ENCODE data around the gene RANGRF.

RANGRF gene

DNA sequence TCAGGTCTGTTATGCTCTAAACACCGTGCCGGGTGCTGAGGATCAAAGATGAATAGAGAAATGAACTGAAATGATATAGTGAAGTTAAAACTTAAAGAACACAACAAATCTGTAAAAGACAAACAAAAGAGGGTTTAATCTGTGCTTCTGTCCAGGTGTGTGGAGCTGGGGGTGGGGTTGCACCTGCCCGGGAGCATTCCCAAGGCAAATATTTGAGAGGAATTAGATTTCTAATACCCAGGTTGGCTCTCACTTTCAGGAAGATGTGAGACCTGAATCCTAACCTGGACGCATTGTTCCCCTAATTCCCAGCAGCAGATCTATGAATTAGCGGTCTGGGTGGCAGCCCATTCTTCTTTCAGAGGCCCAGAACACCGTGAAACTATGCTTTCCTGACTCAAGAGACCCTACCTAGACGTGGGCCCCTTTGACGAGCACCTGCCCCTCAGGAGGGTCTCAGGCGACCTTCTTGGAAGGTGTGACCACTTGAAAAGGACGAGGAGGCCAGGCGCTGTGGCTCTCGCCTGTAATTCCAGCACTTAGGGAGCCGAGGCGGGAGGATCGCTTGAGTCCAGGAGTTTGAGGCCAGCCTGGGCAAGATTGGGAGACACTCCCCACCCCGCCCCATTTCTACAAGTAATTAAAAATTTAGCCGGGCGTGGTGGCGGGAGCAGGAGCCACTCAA is 677 bp upstream of the RANGRF start:
- Histone ChIP-seq H3K27me3 (ENCODE audit: control insufficient read depth, insufficient read depth, low read length) (no peaks in the 10 kb centered on the region), H3K4me1 (peaks cover 4% of the 10 kb centered on the region), H3K4me3 (ENCODE audit: low read depth, low read length) (peak overlapping the region; percentile 99), H3K27ac (peak overlapping the region; percentile 72), H3K9me3 (ENCODE audit: control insufficient read depth, low read length) (no peaks in the 10 kb centered on the region), H3K4me2 (ENCODE audit: low read length) (peak overlapping the region; percentile 100), H2AFZ (peak overlapping the region; percentile 88), H3K79me2 (no peaks in the 10 kb centered on the region), H3K36me3 (ENCODE audit: control insufficient read depth, insufficient read depth, low read length) (no peaks in the 10 kb centered on the region), H3K9ac (no peak overlapping the region)
- TF ChIP-seq, protein P1, sequence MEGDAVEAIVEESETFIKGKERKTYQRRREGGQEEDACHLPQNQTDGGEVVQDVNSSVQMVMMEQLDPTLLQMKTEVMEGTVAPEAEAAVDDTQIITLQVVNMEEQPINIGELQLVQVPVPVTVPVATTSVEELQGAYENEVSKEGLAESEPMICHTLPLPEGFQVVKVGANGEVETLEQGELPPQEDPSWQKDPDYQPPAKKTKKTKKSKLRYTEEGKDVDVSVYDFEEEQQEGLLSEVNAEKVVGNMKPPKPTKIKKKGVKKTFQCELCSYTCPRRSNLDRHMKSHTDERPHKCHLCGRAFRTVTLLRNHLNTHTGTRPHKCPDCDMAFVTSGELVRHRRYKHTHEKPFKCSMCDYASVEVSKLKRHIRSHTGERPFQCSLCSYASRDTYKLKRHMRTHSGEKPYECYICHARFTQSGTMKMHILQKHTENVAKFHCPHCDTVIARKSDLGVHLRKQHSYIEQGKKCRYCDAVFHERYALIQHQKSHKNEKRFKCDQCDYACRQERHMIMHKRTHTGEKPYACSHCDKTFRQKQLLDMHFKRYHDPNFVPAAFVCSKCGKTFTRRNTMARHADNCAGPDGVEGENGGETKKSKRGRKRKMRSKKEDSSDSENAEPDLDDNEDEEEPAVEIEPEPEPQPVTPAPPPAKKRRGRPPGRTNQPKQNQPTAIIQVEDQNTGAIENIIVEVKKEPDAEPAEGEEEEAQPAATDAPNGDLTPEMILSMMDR (IDR thresholded peaks at IDR 0.05), result no peak

DNA sequence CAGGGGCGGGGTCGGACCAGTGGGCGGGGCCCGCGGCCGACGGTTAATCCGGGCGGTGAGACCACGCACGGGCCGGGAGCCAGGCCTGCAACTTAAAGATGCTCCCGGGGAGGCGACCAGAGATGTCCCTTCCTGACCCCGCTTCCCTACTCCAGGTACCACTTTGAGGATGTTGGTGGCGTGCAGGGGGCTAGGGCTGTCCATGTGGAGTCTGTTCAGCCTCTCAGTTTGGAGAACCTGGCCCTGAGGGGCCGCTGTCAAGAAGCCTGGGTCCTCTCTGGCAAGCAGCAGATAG is 580 bp downstream of the RANGRF start:
- peak overlapping the region; percentile 72 for H3K27ac ChIP-seq
- H3K9me3 ChIP-seq (ENCODE audit: control insufficient read depth, low read length), result no peaks in the 10 kb centered on the region
- no peaks in the 10 kb centered on the region for H3K27me3 ChIP-seq (ENCODE audit: control insufficient read depth, insufficient read depth, low read length)
- TF ChIP-seq, protein P1 (IDR thresholded peaks at IDR 0.05), result no peak
- H3K36me3 ChIP-seq (ENCODE audit: control insufficient read depth, insufficient read depth, low read length), result no peaks in the 10 kb centered on the region
- peak overlapping the region; percentile 99 for H3K4me3 ChIP-seq (ENCODE audit: low read depth, low read length)
- H3K79me2 ChIP-seq, result no peaks in the 10 kb centered on the region
- H3K4me2 ChIP-seq (ENCODE audit: low read length), result peak overlapping the region; percentile 100
- peak overlapping the region; percentile 88 for H2AFZ ChIP-seq
- H3K9ac ChIP-seq, result no peak overlapping the region
- peaks cover 4% of the 10 kb centered on the region for H3K4me1 ChIP-seq

DNA sequence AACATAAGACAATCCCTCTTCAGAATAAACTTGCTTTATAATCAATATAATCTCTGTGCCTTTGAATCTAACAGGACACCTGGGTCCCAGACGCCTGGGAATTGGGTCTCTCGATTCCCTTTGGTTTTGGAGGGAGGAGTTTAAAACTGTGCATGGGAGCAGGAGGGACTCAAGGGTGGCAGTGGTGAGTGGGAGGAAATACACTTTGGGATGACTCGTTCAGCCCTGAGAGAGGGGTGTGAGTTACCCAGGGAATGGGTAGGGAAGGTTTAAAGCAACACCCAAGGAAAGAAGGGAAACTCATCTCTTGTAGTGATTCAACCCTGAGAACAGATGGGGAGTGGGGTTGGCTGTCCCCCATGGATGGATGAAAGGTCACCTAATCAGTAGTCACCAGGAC is 1.6 kb downstream of the RANGRF start:
- Histone ChIP-seq H3K4me2 (ENCODE audit: low read length) (no peak overlapping the region), H3K9ac (no peak overlapping the region), H3K79me2 (no peaks in the 10 kb centered on the region), H3K4me3 (ENCODE audit: low read depth, low read length) (no peak overlapping the region), H3K36me3 (ENCODE audit: control insufficient read depth, insufficient read depth, low read length) (no peaks in the 10 kb centered on the region), H3K27me3 (ENCODE audit: control insufficient read depth, insufficient read depth, low read length) (no peaks in the 10 kb centered on the region), H3K9me3 (ENCODE audit: control insufficient read depth, low read length) (no peaks in the 10 kb centered on the region), H2AFZ (no peak overlapping the region), H3K27ac (no peak overlapping the region), H3K4me1 (peaks cover 11% of the 10 kb centered on the region)
- TF ChIP-seq, protein P1 (IDR thresholded peaks at IDR 0.05), result no peak

DNA sequence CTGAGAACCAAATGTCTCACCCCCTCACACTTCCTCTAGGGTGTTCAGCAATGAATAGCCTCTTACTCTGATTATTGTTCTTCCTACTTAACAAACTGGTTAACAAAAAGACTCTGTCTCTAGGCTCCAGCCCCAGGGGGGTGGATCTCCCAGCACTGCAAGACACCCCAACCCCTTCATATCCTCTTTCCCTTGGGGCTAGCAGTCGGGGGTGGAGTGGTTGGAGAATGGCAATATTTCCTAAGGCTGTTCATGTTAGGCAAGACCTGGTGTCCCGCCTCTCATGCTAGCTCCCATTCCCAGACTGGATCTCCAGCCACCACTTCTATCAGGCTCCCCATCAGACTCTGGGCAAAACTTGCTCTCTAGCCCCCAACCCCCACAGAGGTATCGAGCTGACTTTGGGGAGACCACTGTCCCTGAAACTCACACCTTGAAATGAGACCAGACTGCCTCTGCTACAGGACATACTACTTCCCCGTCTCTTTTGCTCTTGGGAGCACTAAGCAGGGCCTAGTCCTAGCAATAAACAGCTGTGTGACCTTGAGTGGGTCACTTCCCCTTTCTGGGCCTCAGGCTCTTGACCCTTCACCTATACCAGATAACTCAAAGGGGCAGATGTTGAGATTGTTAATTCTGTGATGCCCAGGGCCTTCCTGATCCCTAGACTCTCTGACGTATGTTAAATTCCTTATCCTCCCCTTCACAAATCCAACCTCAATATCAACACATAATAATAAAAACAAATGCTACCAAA is 4.3 kb downstream of the RANGRF start:
- TF ChIP-seq, protein P1 (IDR thresholded peaks at IDR 0.05), result no peak
- H3K27ac ChIP-seq, result no peak overlapping the region
- H3K9ac ChIP-seq, result no peak overlapping the region

More for the DNA sequence above, 4.3 kb downstream of the RANGRF start:
- Histone ChIP-seq H3K36me3 (ENCODE audit: control insufficient read depth, insufficient read depth, low read length) (no peaks in the 10 kb centered on the region), H3K4me1 (peaks cover 10% of the 10 kb centered on the region), H2AFZ (no peak overlapping the region), H3K27me3 (ENCODE audit: control insufficient read depth, insufficient read depth, low read length) (no peaks in the 10 kb centered on the region), H3K4me3 (ENCODE audit: low read depth, low read length) (no peak overlapping the region), H3K79me2 (no peaks in the 10 kb centered on the region), H3K9me3 (ENCODE audit: control insufficient read depth, low read length) (no peaks in the 10 kb centered on the region), H3K4me2 (ENCODE audit: low read length) (no peak overlapping the region)
